COLO668 (cell line): ENCODE measurements around the gene GOLGA8R.
"Not testable (repeated sequence)": the region's sequence is repeated elsewhere in the genome, so short reads cannot be mapped to it uniquely, and the experiment has no call there.

ENCODE experiments used
- DNase-seq: peaks from one replicate; lab custom pipeline; 2025; ENCODE audit not compliant: unreplicated experiment; lab: John Stamatoyannopoulos, UW

Gene GOLGA8R

DNA sequence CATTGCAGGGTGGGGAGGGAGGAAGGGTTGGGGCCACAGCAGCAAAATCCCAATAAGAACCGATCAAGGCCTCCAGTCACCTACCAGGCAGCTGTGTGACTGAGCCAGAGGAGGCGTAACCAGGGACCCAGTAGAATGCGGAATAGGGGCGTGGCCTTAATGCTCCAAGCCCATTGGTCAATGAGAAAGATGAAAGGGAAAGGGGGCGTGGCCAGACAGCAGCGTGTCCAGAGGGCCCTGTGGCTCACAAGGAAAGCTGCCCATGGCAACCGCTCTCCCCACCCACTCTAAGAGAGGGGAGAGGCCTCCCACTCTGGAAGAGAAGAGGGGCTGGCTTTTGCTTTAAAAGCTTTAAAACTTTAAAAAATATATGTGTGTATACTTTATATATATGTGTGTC lies at the start of gene GOLGA8R:
GOLGA8R (minus strand) TSS at position 101 of the 400 bp plus-strand sequence; CDS start at position 3, 98 bp downstream.
- not testable (repeated sequence) for DNase-seq

- not testable (repeated sequence) for DNase-seq
Observed at GRCh38 chr15:30463849-30464248, 49.8 kb upstream of the GOLGA8R start.

DNA sequence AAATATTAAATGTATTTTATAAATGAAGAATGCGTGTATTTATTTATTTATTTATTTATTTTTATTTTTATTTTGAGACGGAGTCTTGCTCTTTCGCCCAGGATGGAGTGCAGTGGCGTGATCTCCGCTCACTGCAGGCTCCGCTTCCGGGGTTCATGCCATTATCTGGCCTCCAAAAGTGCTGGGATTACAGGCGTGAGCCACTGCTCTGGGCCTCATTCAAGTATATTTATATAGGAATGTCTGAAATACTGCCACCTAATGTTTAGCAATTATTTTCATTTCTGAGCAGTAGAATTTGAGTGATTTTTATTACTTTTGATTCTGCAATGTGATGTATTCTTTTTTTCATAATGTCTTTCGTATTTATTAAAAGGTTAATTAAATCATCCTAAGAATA lies 48.1 kb upstream of the GOLGA8R start:
- DNase-seq, result not testable (repeated sequence)

DNA sequence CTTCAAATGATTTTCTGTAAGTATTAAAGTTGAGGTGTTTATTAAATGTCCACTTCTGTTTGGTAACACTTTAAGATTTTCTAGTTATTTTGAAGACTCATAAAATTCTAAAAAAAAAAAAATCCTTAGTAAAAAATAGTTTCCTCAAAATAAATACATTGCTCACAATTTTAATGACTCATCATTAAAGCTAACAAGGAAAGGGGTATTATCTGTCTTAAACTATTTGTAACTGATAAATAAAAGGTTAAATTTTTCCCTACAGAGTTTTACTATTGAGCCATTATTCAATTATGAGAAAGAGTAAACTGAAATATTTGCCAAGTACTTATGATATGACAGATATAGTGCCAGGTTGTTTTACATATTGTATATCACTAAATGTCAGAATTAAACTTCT lies 38.6 kb upstream of the GOLGA8R start:
- DNase-seq, result not testable (repeated sequence)

GRCh38 chr15:30438348-30438747 lies 24.3 kb upstream of the GOLGA8R start:
- DNase-seq, result not testable (repeated sequence)

- DNase-seq, result not testable (repeated sequence)
Observed at GRCh38 chr15:30435878-30436277, 21.8 kb upstream of the GOLGA8R start.

DNA sequence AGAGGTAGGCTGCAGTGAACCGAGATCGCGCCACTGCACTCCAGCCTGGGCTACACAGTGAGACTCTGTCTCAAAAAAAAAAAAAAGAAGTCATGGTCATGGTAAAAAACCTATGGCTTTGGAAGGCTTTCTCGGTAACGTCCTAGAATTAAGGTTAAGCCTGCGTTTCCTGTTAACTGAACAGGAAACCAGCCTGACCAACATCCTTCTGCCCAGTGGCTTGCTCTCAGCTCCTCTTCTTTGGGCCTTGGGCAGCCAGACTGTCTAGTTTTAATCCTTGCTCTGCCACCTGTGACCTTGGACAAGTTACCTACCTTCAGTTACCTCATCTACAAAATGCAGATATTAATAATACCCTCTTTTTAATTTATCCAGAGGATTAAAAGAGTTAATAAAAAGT lies 6.7 kb upstream of the GOLGA8R start:
- not testable (repeated sequence) for DNase-seq

DNA sequence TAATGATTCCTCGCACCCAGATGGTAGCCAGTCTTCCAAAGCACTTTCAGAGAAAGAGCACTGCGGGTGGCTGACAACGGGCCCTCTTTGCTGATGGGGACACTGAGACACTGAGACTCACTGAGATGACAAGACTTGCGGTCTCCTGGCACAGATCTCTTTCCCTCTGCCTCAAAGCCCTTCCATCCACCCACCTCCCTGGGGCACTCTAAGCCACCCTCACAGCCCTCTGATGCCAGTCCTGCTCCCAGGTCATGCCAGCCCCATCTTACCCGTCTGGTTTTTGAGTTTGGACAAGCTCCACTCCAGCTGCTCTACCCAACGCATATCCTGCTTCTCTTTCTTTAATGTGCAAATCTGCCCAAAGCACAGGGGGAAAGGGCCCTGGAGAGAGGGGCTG lies 6.4 kb downstream of the GOLGA8R start:
- DNase-seq, result not testable (repeated sequence)

GRCh38 chr15:30398988-30399387 lies 15.1 kb downstream of the GOLGA8R start:
- not testable (repeated sequence) for DNase-seq

DNA sequence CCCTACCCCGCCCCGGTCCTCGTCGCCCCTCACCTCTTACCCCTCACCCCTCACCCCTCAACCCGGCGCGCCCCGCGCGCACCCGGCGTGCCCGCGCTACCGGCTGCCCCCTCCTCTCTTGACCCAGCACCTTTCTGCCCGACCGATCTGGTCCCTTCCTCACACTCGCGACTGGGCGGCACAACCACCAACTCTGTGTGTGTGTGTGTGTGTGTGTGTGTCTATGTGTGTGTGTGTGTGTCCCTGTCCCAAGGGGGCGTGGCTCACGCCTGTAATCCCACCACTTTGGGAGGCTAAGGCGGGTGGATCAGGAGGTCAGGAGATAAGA lies 20.4 kb downstream of the GOLGA8R start:
- DNase-seq, result not testable (repeated sequence)

- DNase-seq, result not testable (repeated sequence)
Observed at GRCh38 chr15:30392766-30393663, 21.0 kb downstream of the GOLGA8R start, which contains the start of gene CHRFAM7A. Gene CHRFAM7A (minus strand): TSS chr15:30393540. CDS start chr15:30383351, 10,189 bp downstream.

DNA sequence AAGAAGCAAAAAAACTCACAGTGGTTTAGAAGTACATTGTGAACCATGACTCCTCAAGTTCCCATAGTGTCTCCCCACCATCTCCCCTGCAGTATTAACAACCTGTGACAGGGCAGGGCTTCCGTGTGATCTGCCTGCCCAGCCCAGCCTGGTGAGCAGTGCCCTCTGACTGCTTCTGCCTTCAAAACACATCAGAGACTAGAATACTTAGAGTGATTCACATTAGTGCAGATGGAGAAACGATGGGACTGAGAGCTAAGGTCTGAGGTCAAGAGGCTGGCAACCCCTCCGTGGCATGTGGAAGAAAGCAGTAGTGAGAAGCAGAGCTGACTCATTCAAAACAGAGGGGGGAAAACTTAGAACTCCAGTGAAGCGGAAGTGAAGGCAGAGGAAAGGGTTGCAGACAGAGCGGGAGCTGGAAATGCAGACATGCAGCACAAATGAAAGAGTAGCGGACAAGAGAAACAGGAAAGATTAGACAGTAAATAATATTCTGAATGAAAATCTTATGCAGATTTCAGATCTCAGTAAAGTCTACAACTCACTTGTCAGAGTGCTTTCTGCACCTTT lies 27.7 kb downstream of the GOLGA8R start:
- DNase-seq, result not testable (repeated sequence)

DNA sequence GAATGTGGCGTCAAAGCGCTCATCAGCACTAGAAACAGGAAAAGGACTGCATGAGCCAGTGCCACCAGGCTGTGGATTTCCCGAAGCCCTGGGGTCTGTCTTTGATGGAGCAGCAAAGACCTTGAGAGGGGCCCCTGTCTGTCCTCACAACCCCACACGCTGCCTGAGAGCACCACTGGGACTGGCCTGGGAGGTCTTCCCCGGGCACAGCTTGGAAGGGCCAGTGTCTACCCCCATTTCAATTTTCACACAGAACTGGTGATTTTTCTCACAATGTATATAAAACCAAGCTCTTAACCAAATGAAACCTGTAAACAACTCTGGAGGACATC lies 37.0 kb downstream of the GOLGA8R start:
- not testable (repeated sequence) for DNase-seq

DNA sequence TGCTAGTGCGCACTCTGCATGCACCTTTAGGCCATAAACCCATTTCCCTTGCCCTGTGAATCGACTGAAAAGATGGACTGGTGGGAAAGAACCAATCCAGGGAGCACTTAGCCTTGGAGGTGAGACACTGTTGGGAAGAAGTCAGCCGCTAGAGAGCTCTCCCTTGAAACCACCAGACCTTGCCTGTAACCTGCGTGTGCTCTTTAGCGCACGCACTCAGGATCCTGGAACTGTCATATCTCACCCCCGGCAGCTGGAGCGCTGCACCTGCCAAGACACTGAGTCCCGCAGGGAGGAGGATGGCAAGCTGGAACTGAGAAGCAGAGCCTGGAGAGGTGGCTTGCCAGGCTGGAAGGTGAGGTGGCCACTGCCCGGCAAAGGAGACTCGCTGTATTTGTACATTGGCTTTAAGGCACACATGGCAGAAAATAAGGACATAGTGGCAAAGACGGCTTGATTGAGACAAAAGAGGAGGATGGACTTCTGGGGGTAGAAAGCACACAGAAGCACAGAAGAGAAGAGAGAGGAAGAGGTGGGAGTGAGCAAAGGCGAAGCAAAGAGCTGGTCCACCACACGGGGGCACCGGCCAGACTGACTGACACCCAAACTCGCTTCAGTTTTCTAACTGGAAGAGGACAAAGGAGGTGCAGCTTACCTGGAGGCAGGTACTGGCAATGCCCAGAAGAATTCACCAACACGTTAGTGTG lies 37.5 kb downstream of the GOLGA8R start:
- not testable (repeated sequence) for DNase-seq

DNA sequence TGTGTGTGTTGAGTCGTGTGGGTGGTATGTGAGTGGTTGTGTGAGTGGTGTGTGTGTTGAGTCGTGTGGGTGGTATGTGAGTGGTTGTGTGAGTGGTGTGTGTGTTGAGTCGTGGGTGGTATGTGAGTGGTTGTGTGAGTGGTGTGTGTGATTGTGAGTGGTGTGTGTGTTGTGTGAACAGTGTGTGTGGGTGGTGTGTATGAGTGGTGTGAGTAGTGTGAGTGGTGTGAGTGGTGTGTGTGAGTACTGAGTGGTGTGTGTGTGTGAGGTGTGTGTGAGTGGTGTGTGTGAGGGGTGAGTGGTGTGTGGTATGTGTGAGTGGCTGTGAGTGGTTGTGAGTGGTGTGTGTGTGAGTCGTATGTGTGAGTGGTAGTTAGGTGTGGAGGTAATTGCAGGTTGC lies 38.2 kb downstream of the GOLGA8R start:
- DNase-seq, result not testable (repeated sequence)

- not testable (repeated sequence) for DNase-seq
Observed at GRCh38 chr15:30374862-30375261, 39.2 kb downstream of the GOLGA8R start.

GRCh38 chr15:30368271-30368670 lies 45.8 kb downstream of the GOLGA8R start:
- DNase-seq, result not testable (repeated sequence)

GRCh38 chr15:30367246-30367645 lies 46.8 kb downstream of the GOLGA8R start:
- DNase-seq, result not testable (repeated sequence)

- not testable (repeated sequence) for DNase-seq
Observed at GRCh38 chr15:30361404-30361803, 52.7 kb downstream of the GOLGA8R start.

- DNase-seq, result not testable (repeated sequence)
Observed at GRCh38 chr15:30360990-30361389, 53.1 kb downstream of the GOLGA8R start.

GRCh38 chr15:30355043-30355442 lies 59.0 kb downstream of the GOLGA8R start:
- DNase-seq, result not testable (repeated sequence)
